ENCODE data around the gene LGALS8.
"Not testable (repeated sequence)": the region's sequence is repeated elsewhere in the genome, so short reads cannot be mapped to it uniquely, and the experiment has no call there.

The LGALS8 gene

DNA sequence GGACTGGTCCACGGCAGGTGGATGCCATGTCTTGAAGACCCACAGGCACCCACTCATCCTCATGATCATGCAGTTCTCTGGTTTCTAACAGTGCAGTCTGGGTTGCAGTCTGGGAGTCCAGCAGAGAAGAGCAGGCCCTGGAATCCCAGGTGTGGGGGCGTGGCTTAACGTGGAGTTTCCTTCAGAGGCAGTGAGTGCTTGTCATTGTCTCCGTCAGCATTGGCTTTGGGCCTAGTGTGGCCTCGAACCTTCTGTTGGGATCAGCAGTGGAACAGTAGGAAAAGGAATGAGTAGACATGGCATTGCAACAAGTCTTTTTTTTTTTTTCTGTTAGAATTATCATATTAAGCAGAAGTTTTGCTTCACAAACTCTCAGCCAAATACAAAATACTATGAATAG is 12.8 kb downstream of the LGALS8 start:
- DNase-seq (ENCODE audit: low read depth in 2 of 2, low spot score in 1 of 2) = no peak

DNA sequence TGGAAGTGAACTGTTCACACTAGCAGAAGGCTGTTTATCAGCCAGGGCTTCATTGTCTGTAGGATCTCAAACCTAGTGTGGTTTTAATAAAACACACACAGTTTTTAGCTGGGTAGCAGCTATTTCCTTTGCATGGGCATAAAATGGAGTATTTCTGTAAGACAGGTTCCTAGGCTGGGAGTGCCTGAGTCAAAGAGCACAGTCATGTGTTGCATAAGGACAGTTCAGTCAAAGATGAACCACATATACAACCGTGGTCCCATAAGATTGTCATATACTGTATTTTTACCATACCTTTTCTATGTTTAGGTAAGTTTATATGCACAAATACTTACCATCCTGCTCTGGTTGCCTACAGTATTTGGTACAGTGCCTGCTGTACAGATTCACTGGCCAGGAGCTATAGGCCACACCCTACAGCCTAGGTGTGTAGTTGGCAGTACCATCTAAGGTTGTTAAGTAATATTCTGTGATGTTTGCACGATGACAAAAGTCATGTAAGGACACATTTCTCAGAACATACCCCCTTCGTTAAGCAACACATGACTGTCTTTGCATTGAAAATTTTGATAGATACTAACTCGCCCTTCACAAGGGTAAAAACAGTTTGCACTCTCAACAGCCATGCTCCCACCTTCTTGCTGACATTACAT is 17.2 kb downstream of the LGALS8 start:
- no peak for DNase-seq (ENCODE audit: low read depth in 2 of 2, low spot score in 1 of 2)

DNA sequence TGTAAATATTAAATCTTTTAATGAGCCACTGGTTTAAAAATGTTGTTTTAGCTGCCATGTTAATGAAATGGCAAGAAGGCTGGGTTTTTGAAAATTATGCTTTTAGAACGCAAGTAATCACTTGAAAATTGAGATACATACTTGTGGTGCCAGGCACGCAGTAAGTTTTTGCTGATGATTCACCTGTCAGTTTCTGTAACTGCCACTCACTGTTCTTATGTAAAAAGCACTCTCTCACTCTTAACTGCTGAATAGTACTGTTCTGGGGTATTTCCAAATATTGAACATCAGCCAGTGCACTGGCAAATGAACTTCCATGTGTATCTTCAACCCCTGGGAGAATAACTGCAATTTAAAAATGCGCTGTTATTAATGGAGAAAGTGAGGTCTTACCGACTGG is 17.9 kb downstream of the LGALS8 start:
- DNase-seq (ENCODE audit: low read depth in 2 of 2, low spot score in 1 of 2) = no peak

DNA sequence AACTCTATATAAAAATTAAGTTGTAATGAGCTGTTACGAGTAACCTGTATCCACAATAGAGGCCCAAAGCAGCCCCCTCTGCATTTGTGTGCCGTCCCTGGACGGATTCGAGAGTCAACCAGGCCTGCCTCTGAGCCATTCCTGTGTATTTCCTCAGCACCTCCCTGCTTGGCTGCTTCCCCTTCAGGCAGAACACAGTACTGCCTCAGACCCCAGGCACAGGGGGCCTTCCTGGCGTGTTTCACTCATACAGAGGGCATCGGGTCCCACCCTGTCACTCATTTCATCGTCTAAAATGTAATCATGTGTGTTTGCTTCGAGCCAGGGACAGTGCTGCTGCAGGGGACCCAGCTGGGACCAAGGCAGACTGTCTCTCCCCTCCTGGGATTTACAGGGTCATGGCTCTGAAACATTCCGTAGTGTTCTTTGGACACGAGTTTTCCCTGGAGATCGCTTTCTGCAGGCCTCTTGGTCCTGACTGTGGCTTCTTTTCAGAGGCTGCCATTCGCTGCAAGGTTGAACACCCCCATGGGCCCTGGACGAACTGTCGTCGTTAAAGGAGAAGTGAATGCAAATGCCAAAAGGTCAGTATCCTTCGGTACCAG is 19.4 kb downstream of the LGALS8 start:
- no peak for DNase-seq (ENCODE audit: low read depth in 2 of 2, low spot score in 1 of 2)

DNA sequence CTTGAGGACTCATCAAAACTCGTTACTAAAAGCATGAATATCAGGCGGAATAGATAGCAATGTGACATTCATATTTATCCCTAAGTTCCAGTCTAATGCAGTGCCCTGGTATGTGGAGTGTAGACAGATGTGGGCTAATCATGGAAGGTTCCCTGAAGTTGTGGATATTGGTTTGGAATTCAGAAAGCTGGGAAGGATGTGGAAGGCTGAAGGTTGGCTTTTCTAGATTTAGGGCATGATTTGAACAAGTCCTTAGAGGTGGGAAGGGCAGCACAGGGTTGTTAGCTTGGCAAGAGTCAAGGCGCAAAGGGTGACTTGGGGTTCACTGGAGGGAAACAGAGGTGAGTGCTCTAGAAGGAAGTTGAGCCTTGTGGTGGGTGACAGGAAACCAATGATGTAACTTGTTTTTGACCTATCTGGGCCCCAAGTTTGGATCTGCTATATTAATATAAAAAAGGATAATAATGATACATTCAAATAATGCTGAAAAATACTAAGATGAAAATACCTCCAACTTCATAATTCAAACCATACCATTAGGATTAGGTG is 21.9 kb downstream of the LGALS8 start:
- no peak for DNase-seq (ENCODE audit: low read depth in 2 of 2, low spot score in 1 of 2)

DNA sequence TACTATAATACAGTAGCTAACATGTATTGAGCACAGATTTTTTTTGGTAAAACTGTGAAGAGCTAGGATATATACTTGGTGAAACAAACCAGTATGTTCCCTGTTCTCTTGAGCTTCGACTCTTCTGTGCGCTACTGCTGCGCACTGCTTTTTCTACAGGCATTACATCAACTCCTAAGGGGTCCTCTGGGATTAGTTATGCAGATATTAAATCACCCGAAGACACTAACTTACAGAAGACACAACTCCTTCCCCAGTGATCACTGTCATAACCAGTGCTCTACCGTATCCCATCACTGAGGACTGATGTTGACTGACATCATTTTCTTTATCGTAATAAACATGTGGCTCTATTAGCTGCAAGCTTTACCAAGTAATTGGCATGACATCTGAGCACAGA is 24.7 kb downstream of the LGALS8 start:
- no peak for DNase-seq (ENCODE audit: low read depth in 2 of 2, low spot score in 1 of 2)

DNA sequence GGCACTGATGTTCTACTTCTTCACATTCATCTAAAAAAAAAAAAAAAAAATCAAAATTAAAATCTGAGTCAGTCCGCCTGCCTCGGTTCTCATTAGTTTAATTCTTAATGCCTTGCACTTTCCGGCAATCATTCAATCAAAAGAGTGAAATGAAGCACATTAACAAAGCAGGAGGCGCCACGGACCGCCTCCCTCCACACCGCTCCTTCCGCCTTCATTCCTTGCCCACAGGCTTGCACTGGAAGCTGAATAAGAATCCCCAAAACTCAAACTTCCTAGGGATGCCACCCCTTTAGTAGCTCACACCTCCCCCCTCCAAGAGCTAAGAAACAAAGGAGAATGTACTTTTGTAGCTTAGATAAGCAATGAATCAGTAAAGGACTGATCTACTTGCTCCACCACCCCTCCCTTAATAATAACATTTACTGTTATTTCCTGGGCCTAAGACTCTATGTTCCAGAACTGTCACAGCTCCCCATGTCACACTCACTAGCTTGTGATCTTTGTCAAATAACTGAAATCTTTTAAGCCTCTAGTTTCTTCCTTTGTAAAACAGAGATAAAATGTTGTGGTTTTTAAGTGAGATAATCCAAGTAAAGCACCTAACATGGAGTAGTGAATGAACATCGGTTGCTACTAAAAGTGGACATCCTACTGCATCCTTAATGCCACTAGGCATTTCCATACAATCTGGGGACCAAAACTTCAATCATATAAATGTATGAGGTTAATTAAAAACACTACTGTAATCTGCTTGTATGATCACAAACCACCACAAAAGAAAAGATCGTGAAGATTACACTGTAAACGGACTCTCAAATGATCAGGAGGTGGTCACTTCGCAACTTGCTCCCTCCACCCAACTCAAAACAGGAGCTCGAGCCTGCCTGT is 27.4 kb downstream of the LGALS8 start:
- no peak for DNase-seq (ENCODE audit: low read depth in 2 of 2, low spot score in 1 of 2)

DNA sequence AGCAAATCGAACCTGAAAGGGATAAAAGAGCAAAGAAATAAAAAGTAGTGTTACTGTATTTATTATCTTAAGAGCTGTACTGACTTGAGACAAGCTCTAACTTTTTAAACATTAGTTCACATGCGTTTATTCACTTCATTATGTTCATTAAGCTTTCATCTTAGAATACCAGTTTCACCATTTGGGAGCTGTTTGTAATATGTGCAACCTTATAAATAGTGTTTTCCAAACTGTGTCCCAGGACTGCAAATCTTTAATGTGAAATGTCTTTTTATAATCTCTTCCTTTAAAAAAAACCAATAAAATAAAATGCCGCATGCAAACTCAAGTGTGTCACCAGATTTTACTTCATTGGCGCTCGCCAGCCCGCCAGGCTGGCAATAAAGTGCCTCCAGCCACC is 28.3 kb downstream of the LGALS8 start:
- DNase-seq (ENCODE audit: low read depth in 2 of 2, low spot score in 1 of 2) = no peak

DNA sequence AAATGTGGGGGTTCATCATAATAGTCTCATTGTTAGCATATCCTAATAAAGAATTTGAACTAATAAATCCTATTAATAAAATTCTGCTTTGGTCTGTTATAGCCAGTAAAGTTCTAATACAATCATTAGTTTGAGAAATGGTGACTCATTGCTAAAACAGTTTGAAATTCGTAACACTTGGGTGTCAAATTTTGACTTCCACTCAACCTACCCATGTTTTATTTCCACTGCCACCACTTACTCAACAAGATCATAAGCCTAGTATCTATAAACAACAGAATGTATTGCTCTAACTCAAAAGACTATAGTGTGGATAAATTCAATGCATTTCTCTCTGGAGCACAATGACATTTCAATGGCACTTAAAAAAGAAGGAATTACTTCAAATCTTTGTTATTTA is 29.1 kb downstream of the LGALS8 start:
- no peak for DNase-seq (ENCODE audit: low read depth in 2 of 2, low spot score in 1 of 2)

DNA sequence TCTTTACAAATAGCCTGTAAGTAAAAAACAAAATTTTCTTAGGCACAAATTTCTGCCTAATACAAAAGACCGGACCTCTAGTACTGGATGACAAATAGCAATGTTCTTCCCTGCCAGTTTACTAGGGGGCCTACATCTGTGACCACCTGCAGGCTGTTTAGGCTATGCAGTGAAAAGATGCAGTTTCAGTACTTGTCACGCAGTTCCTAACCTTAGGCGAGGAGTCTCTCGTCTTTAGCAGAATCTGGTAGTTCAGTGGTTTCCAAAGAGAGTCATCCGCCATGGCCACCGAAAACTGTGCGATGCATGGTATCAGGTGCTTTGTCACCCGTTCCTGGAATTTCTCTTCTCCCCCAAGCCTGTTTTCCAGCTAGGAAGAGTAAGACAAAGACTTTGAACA is 29.6 kb downstream of the LGALS8 start:
- no peak for DNase-seq (ENCODE audit: low read depth in 2 of 2, low spot score in 1 of 2)

DNA sequence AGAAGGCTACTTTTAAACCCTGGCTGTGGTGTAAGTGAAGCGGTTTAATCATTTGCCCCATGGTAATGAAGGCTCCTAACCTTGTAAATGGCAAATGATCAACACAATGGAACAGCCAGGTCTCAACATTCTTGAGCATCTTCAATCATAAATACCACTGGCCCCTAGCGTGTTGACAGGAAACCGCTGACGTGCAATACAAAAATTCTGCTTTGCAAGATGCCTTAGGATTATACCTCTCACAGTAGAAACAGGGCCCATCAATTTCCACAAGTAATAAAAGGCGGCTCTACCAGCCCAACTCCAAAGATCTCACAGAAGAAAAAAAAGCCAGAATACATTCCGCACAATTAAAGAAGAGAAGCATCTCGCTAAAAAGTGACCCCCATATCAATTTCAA is 32.8 kb downstream of the LGALS8 start:
- DNase-seq (ENCODE audit: low read depth in 2 of 2, low spot score in 1 of 2) = no peak

DNA sequence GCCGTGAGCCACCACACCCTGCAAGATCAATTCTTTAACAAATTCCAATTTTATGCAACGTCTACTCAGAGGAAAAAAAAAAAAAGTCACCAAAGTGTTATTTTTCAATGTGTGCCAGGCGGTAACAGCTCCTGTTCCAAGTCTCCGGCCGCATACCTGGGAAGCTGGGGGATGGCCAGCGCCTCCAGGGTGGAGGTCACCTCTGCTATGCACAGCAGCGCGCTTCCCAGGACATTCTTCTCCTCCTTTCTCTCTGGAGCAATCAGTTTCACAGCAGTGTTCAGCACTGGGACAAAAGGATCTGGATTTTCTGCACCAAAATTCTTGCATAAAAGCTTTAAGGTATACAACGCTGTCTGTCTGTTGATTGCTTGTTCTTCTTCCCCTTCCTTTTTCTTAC is 34.3 kb downstream of the LGALS8 start:
- no peak for DNase-seq (ENCODE audit: low read depth in 2 of 2, low spot score in 1 of 2)

DNA sequence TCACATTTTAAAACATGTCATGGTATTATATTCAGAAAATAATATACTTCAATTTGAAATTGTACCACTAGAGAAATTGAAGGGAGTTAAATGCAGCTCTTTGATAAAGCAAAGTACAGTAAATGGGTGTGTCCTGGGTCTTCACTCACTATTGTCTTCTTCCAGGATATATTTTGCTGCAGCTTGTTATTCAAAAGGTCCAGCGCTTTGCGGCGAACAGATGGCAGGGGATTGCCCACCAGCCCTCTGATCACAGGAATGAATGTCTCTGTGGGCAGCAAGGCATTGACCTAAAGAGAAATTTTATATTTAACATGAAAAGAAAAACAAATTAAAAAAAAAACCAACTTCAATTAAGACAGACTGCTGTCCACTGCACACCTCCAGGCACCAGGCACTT is 35.1 kb downstream of the LGALS8 start:
- no peak for DNase-seq (ENCODE audit: low read depth in 2 of 2, low spot score in 1 of 2)

DNA sequence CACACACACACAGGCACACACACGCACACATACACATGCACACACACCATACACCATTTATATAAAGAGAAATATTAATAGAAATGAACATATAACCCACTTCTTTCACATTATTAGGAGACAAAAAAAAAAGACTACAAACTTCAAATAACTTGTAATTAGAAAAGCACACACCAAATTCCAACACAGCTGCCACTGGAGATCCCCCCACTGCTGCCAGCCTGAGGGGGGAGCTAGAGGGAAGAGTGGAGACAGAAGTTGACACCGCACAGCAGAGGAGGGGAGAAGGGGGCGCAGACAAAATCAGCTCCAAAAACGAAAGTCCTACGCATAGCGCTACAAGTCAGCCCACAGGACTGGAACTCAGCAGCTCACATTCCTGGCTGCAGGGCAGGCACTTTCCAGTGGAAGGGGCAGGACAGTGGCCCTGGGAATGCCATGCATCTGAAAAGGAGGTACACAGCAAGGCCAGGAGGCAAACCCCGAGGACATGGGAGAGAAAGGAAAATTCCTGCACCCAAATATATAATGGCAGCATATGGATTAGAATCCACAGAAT is 36.5 kb downstream of the LGALS8 start:
- DNase-seq (ENCODE audit: low read depth in 2 of 2, low spot score in 1 of 2) = no peak

DNA sequence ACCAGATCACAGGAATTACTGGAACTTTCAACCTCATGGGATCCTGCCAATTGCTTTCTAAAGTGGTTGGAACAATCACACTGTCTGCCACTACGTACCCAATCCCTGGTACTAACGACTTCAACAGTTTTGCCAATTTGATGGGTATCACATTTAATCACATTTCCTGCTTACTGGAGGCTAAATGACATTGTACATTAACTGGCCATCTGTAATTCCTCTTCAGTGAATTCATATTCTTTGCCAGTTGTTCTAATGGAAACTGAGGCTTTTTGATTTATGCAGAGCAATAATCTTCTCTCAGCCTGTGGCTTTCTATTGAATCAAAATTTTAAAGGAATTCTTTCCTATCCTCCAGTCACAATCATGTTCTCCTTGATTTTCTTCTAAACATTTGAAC is 38.2 kb downstream of the LGALS8 start:
- no peak for DNase-seq (ENCODE audit: low read depth in 2 of 2, low spot score in 1 of 2)

DNA sequence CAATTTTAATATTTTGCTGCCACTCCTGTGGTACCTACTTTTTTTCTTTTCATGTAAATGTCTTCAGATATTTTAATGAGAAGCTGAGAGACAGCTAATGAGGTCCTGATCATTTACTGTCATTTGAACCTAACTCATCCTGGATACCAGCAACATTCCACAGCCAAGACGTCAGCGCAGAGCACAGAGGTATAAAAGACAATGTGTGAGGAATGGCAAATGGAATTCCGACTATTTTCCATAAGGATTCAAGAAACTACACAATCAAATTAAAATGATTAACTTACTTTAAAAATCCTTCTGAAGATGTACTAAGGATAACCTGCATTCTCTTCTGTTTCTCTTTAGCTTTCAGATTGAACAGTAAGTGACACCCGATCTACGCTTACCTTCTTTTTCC is 41.7 kb downstream of the LGALS8 start:
- no peak for DNase-seq (ENCODE audit: low read depth in 2 of 2, low spot score in 1 of 2)

DNA sequence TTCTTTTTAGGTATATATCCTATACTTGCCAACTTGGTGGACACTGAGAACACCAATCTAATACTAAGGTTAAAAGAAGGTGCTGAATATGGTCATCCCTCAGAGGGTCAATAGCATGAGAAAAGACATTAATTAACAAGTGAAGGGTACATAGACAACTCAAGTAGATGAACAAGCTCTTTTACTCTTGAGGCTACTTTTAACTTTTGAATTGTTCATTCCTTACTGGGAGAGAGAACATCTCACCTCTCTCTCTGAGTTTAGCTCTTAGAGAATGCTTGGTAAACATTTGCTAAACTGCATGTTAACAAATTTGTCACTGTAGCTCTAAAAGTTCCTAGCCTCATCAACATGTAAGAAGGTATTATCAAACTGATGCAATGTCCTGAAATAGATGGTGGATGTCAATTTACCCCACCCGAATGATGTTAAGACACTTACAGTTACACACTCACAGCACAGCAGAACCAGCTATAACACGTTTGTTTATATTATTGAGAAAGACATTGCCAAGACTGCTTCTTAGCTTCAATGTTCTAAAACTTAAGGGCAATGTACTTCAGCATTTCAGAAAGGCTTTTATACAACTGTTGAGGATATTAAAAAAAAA is 44.6 kb downstream of the LGALS8 start:
- DNase-seq (ENCODE audit: low read depth in 2 of 2, low spot score in 1 of 2) = no peak

DNA sequence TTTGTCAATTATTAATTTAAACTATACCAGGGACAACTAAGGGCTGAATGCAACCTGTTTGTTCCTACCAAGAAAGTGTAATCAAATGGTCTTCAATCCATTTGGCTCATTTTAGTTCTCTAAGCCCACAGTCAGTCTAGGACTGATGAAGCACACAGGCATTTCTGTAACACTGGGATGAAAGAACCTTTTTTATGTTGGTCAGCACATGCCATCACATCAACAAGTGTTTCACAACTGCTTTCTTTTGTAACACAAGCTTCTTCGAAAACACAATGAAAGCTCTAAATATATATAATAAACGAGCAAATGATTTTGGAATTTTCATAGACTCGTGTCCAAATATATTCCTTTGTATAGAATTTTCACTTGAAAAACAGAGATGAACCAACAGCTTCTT is 51.7 kb downstream of the LGALS8 start:
- no peak for DNase-seq (ENCODE audit: low read depth in 2 of 2, low spot score in 1 of 2)

DNA sequence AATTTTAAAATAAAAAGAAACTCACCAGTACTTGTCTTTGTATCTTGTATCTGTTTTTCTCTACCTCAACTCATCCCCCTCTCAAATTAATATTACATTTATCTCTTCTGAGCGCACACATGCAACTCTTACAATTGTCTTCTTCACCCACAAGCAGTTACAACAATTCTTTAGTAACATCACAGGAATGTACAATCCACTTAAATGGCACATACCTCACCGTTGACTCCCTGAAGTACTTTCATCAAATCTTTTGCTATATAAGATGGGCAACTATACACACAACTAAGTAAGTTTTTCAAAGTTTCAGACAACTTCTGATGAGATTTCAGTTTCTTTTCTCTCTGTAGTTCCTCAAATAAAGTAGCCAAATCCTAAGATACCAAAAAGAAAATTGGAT is 52.2 kb downstream of the LGALS8 start:
- no peak for DNase-seq (ENCODE audit: low read depth in 2 of 2, low spot score in 1 of 2)

DNA sequence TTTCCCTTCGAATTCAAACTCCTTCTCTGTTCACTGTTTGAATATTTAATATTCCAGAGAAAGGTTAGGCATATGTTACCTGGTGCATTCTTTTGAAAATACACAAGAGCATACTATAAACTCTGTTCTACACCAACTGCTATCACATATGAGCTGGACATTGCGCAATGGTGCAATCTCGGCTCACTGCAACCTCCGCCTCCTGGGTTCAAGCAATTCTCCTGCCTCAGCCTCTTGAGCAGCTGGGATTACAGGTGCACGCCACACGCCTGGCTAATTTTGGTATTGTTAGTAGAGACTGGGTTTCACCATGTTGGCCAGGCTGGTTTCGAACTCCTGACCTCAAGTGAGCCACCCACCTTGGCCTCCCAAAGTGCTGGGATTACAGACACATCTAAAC is 53.3 kb downstream of the LGALS8 start:
- DNase-seq (ENCODE audit: low read depth in 2 of 2, low spot score in 1 of 2) = not testable (repeated sequence)

DNA sequence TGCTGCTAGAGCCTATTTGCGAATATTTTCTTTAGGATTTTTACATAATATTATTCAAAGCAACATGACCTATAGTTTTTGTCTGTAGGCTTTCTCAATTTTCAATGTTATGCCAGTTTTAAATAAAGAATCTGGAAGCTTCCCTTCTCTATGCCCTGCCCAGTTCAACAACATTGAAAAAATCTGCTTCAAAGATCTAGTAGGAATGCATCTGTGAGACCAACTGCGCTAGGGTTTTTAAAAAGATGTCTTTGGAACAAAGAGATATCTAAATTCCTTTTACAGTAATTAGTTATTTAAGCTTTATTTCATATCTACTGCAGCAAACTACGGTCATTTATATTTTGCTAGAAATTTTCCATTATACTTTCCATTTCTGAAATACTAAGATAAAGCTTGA is 54.9 kb downstream of the LGALS8 start:
- DNase-seq (ENCODE audit: low read depth in 2 of 2, low spot score in 1 of 2) = no peak
